Prostate gland (tissue), 2 donors: ENCODE measurements around the gene CLDN20.

ENCODE experiments used
- CTCF ChIP-seq, 4 experiments: fragments of 200-600 bp in 2 of 4; fragments of 450-650 bp in 2 of 4; sonication (generic) in 2 of 4; IDR thresholded peaks; 1 replicate in 3 of 4; 2 replicates in 1 of 4; pipeline ENCODE4 v1.5.1; 2016 to 2019; ENCODE audit warnings: antibody characterized with exemption in 4 of 4, mild to moderate bottlenecking in 2 of 4, moderate library complexity in 2 of 4
- POLR2A ChIP-seq: fragments of 450-650 bp; IDR thresholded peaks from one replicate; pipeline ENCODE4 v1.6.1; 2016; ENCODE audit warnings: antibody characterized with exemption, mild to moderate bottlenecking

- TF ChIP-seq POLR2A (no peak), CTCF (IDR thresholded peaks at IDR 0.05) (no peak)
Measured at GRCh38 chr6:155274106-155274505, 10.3 kb downstream of the CLDN20 start.
